ENCODE results near the gene HHLA2. TPM values are rescaled to one million over a fixed set of nuclear protein-coding genes. Genes with fewer than 3 reads are reported as not detected.
A peak's percentile ranks its signal among the peaks of the same experiment; 100 is the strongest.
"Not testable (repeated sequence)": the region's sequence is repeated elsewhere in the genome, so short reads cannot be mapped to it uniquely, and the experiment has no call there.

The HHLA2 gene
- not detected in 2 replicates for total RNA-seq

DNA sequence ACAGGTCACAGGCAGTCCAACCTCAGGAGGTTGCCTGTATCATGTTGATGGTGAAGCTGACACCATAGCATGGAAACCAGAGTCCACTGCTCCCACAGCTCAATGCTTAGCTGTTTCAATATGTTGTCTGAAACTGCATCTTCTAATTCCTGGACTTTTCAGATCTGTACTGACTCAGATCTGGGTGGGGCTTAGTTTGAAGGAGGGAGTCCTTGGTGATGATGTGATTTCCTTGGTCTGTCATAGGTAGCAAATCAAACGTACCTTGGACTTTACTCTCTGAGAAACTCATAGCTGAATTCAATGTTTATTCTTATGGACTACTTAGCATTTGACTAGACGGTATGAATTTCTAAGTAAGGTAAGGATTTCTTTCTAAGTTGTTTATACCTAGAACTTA lies at the start of gene HHLA2:
HHLA2 (plus strand) TSS at position 310 of the 400 bp plus-strand sequence. CDS start 55,266 bp downstream, outside the sequence.
- FAIRE-seq = peak; percentile 40
- Histone ChIP-seq H3K36me3 (ENCODE audit: control insufficient read depth, insufficient read depth, low read length) (no peaks in the 10 kb centered on the region), H3K27me3 (ENCODE audit: control insufficient read depth, insufficient read depth, low read length) (no peaks in the 10 kb centered on the region), H3K4me3 (ENCODE audit: low read depth, low read length) (no peak within 1 kb of the TSS)
- TF ChIP-seq, protein P1, sequence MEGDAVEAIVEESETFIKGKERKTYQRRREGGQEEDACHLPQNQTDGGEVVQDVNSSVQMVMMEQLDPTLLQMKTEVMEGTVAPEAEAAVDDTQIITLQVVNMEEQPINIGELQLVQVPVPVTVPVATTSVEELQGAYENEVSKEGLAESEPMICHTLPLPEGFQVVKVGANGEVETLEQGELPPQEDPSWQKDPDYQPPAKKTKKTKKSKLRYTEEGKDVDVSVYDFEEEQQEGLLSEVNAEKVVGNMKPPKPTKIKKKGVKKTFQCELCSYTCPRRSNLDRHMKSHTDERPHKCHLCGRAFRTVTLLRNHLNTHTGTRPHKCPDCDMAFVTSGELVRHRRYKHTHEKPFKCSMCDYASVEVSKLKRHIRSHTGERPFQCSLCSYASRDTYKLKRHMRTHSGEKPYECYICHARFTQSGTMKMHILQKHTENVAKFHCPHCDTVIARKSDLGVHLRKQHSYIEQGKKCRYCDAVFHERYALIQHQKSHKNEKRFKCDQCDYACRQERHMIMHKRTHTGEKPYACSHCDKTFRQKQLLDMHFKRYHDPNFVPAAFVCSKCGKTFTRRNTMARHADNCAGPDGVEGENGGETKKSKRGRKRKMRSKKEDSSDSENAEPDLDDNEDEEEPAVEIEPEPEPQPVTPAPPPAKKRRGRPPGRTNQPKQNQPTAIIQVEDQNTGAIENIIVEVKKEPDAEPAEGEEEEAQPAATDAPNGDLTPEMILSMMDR (IDR thresholded peaks at IDR 0.05; ENCODE audit: insufficient read depth, low read length, severe bottlenecking) = no peak
- DNase-seq (ENCODE audit: low read depth) = peak; percentile 61

- FAIRE-seq (no peak), DNase-seq (ENCODE audit: low read depth) (no peak)
- Histone ChIP-seq H3K4me3 (ENCODE audit: low read depth, low read length) (no peak overlapping the region), H3K36me3 (ENCODE audit: control insufficient read depth, insufficient read depth, low read length) (no peaks in the 10 kb centered on the region), H3K27me3 (ENCODE audit: control insufficient read depth, insufficient read depth, low read length) (no peaks in the 10 kb centered on the region)
- TF ChIP-seq, protein P1 (IDR thresholded peaks at IDR 0.05; ENCODE audit: insufficient read depth, low read length, severe bottlenecking) = no peak
These were observed 45.7 kb upstream of the HHLA2 start for GRCh38 chr3:108250626-108251025.

- TF ChIP-seq, protein P1 (IDR thresholded peaks at IDR 0.05; ENCODE audit: insufficient read depth, low read length, severe bottlenecking) = no peak
- no peak overlapping the region for H3K4me3 ChIP-seq (ENCODE audit: low read depth, low read length)
- H3K27me3 ChIP-seq (ENCODE audit: control insufficient read depth, insufficient read depth, low read length) = no peaks in the 10 kb centered on the region
- FAIRE-seq (no peak), DNase-seq (ENCODE audit: low read depth) (no peak)
- no peaks in the 10 kb centered on the region for H3K36me3 ChIP-seq (ENCODE audit: control insufficient read depth, insufficient read depth, low read length)
These were observed 45.1 kb upstream of the HHLA2 start for GRCh38 chr3:108251265-108251664.

DNA sequence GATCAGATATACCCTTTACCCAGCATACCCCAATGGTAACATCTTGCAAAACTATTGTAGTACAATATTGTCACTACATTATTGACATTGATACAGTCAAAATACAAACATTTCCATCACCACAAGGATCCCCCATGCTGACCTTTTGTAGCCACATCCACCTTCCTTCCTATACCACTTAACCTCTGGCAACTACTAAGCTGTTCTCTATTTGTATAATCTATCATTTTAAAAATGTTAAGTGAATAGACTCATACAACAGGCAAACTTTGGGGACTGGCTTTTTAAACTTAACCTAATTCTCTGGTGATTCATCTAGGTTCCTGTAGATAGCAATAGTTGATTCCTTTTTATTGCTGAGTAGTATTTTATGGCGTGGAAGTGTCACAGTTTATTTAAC lies 44.5 kb upstream of the HHLA2 start:
- Histone ChIP-seq H3K27me3 (ENCODE audit: control insufficient read depth, insufficient read depth, low read length) (no peaks in the 10 kb centered on the region), H3K4me3 (ENCODE audit: low read depth, low read length) (no peak overlapping the region), H3K36me3 (ENCODE audit: control insufficient read depth, insufficient read depth, low read length) (no peaks in the 10 kb centered on the region)
- no peak for DNase-seq (ENCODE audit: low read depth)
- TF ChIP-seq, protein P1 (IDR thresholded peaks at IDR 0.05; ENCODE audit: insufficient read depth, low read length, severe bottlenecking) = no peak
- FAIRE-seq = no peak

- H3K4me3 ChIP-seq (ENCODE audit: low read depth, low read length) = no peak overlapping the region
- TF ChIP-seq, protein P1 (IDR thresholded peaks at IDR 0.05; ENCODE audit: insufficient read depth, low read length, severe bottlenecking) = no peak
- DNase-seq (ENCODE audit: low read depth) (no peak), FAIRE-seq (no peak)
- no peaks in the 10 kb centered on the region for H3K27me3 ChIP-seq (ENCODE audit: control insufficient read depth, insufficient read depth, low read length)
- H3K36me3 ChIP-seq (ENCODE audit: control insufficient read depth, insufficient read depth, low read length) = no peaks in the 10 kb centered on the region
These were observed 41.2 kb upstream of the HHLA2 start for GRCh38 chr3:108255131-108255530.

- H3K36me3 ChIP-seq (ENCODE audit: control insufficient read depth, insufficient read depth, low read length); H3K4me3 ChIP-seq (ENCODE audit: low read depth, low read length); H3K27me3 ChIP-seq (ENCODE audit: control insufficient read depth, insufficient read depth, low read length); DNase-seq (ENCODE audit: low read depth); FAIRE-seq: not testable (repeated sequence)
These were observed 31.6 kb upstream of the HHLA2 start for GRCh38 chr3:108264534-108265298.

- not testable (repeated sequence) for FAIRE-seq
These were observed 28.1 kb upstream of the HHLA2 start for GRCh38 chr3:108268235-108268634.

More at GRCh38 chr3:108268235-108268634, 28.1 kb upstream of the HHLA2 start:
- H3K36me3 ChIP-seq (ENCODE audit: control insufficient read depth, insufficient read depth, low read length); DNase-seq (ENCODE audit: low read depth); H3K4me3 ChIP-seq (ENCODE audit: low read depth, low read length); H3K27me3 ChIP-seq (ENCODE audit: control insufficient read depth, insufficient read depth, low read length): not testable (repeated sequence)

Data from bronchial epithelial cell (primary cell).